Skeletal muscle satellite cell (primary cell): ENCODE data around the gene NCKAP5L.

Experiments
- H3K27me3 ChIP-seq: 2 replicates; pipeline ENCODE4 v1.7.0; 2013; ENCODE audit warnings: low read length; ENCODE audit not compliant: control insufficient read depth, insufficient read depth
- H3K36me3 ChIP-seq: 2 replicates; pipeline ENCODE4 v1.7.0; 2013; ENCODE audit warnings: mild to moderate bottlenecking, control low read depth, low read length; ENCODE audit not compliant: insufficient read depth
- H3K4me1 ChIP-seq: 2 replicates; pipeline ENCODE4 v1.7.0; 2013; ENCODE audit warnings: low read length; ENCODE audit not compliant: control insufficient read depth, insufficient read depth
- H3K4me2 ChIP-seq: 2 replicates; pipeline ENCODE4 v1.7.0; 2013; ENCODE audit warnings: mild to moderate bottlenecking, low read length
- H3K4me3 ChIP-seq: 2 replicates; pipeline ENCODE4 v1.7.0; 2013; ENCODE audit warnings: low read length
- H3K9ac ChIP-seq: 2 replicates; pipeline ENCODE4 v1.7.0; 2013; ENCODE audit warnings: mild to moderate bottlenecking, low read depth, low read length, moderate library complexity
- H3K9me3 ChIP-seq: replicated peaks from 2 replicates; pipeline ENCODE4 v1.7.0; 2013; ENCODE audit warnings: mild to moderate bottlenecking, control low read depth, low read length

Gene NCKAP5L

GRCh38 chr12:49871263-49871561 is 43.0 kb upstream of the NCKAP5L start:
- no peak overlapping the region for H3K4me2 ChIP-seq
- H3K36me3 ChIP-seq, result no peaks in the 10 kb centered on the region
- no peak overlapping the region for H3K4me3 ChIP-seq
- H3K4me1 ChIP-seq, result peaks cover 14% of the 10 kb centered on the region
- H3K9me3 ChIP-seq, result no peaks in the 10 kb centered on the region
- peaks cover 22% of the 10 kb centered on the region for H3K27me3 ChIP-seq
- H3K9ac ChIP-seq, result no peak overlapping the region

GRCh38 chr12:49870501-49871262 is 42.5 kb upstream of the NCKAP5L start:
- no peak overlapping the region for H3K9ac ChIP-seq
- H3K36me3 ChIP-seq, result no peaks in the 10 kb centered on the region

GRCh38 chr12:49869816-49870500 is 41.7 kb upstream of the NCKAP5L start:
- Histone ChIP-seq H3K27me3 (peaks cover 25% of the 10 kb centered on the region), H3K4me1 (peaks cover 14% of the 10 kb centered on the region), H3K9ac (no peak overlapping the region), H3K4me3 (no peak overlapping the region), H3K4me2 (no peak overlapping the region), H3K36me3 (no peaks in the 10 kb centered on the region), H3K9me3 (no peaks in the 10 kb centered on the region)

More at GRCh38 chr12:49870501-49871262, 42.5 kb upstream of the NCKAP5L start:
- Histone ChIP-seq H3K4me2 (no peak overlapping the region), H3K4me1 (peaks cover 14% of the 10 kb centered on the region), H3K9me3 (no peaks in the 10 kb centered on the region), H3K4me3 (no peak overlapping the region), H3K27me3 (peaks cover 22% of the 10 kb centered on the region)

- Histone ChIP-seq H3K4me1 (peaks cover 18% of the 10 kb centered on the region), H3K9ac (no peak overlapping the region), H3K36me3 (no peaks in the 10 kb centered on the region)
These were observed 41.0 kb upstream of the NCKAP5L start for GRCh38 chr12:49868952-49869815.

GRCh38 chr12:49868449-49868848 is 40.2 kb upstream of the NCKAP5L start:
- H3K4me1 ChIP-seq, result peaks cover 22% of the 10 kb centered on the region
- H3K27me3 ChIP-seq, result peaks cover 30% of the 10 kb centered on the region
- H3K9ac ChIP-seq, result no peak overlapping the region
- H3K36me3 ChIP-seq, result no peaks in the 10 kb centered on the region
- no peak overlapping the region for H3K4me3 ChIP-seq
- H3K9me3 ChIP-seq, result no peaks in the 10 kb centered on the region
- no peak overlapping the region for H3K4me2 ChIP-seq

More at GRCh38 chr12:49868952-49869815, 41.0 kb upstream of the NCKAP5L start:
- peak overlapping the region; percentile 8 for H3K4me2 ChIP-seq
- H3K4me3 ChIP-seq, result no peak overlapping the region
- peaks cover 27% of the 10 kb centered on the region for H3K27me3 ChIP-seq
- H3K9me3 ChIP-seq, result no peaks in the 10 kb centered on the region

GRCh38 chr12:49867570-49868341 is 39.5 kb upstream of the NCKAP5L start:
- no peak overlapping the region for H3K4me3 ChIP-seq
- H3K27me3 ChIP-seq, result peaks cover 36% of the 10 kb centered on the region
- no peaks in the 10 kb centered on the region for H3K36me3 ChIP-seq
- peaks cover 22% of the 10 kb centered on the region for H3K4me1 ChIP-seq
- H3K9me3 ChIP-seq, result no peaks in the 10 kb centered on the region
- H3K9ac ChIP-seq, result no peak overlapping the region
- no peak overlapping the region for H3K4me2 ChIP-seq

GRCh38 chr12:49866859-49867569 is 38.8 kb upstream of the NCKAP5L start:
- Histone ChIP-seq H3K4me1 (peaks cover 22% of the 10 kb centered on the region), H3K4me3 (no peak overlapping the region), H3K27me3 (peaks cover 36% of the 10 kb centered on the region), H3K36me3 (no peaks in the 10 kb centered on the region), H3K4me2 (no peak overlapping the region), H3K9me3 (no peaks in the 10 kb centered on the region), H3K9ac (no peak overlapping the region)

- Histone ChIP-seq H3K4me1 (peaks cover 22% of the 10 kb centered on the region), H3K9me3 (no peaks in the 10 kb centered on the region), H3K27me3 (peaks cover 36% of the 10 kb centered on the region), H3K4me3 (no peak overlapping the region), H3K4me2 (no peak overlapping the region), H3K9ac (no peak overlapping the region), H3K36me3 (no peaks in the 10 kb centered on the region)
These were observed 37.5 kb upstream of the NCKAP5L start for GRCh38 chr12:49865782-49866135.

GRCh38 chr12:49865109-49865781 is 37.0 kb upstream of the NCKAP5L start:
- Histone ChIP-seq H3K4me3 (no peak overlapping the region), H3K9me3 (no peaks in the 10 kb centered on the region), H3K9ac (no peak overlapping the region), H3K27me3 (peaks cover 36% of the 10 kb centered on the region), H3K4me2 (no peak overlapping the region), H3K36me3 (no peaks in the 10 kb centered on the region), H3K4me1 (peaks cover 22% of the 10 kb centered on the region)

- Histone ChIP-seq H3K4me3 (no peak overlapping the region), H3K27me3 (peaks cover 38% of the 10 kb centered on the region), H3K4me2 (no peak overlapping the region), H3K9me3 (no peaks in the 10 kb centered on the region), H3K9ac (no peak overlapping the region), H3K4me1 (peaks cover 22% of the 10 kb centered on the region), H3K36me3 (no peaks in the 10 kb centered on the region)
These were observed 36.5 kb upstream of the NCKAP5L start for GRCh38 chr12:49864798-49865090.
